ENCODE results near the gene STX3. TPM values are rescaled to one million over a fixed set of nuclear protein-coding genes. Genes with fewer than 3 reads are reported as not detected.
A peak's percentile ranks its signal among the peaks of the same experiment; 100 is the strongest.

Gene STX3
- total and polyA plus RNA-seq, 2 of the 13 experiments (the other 11 are each of a cell fraction or from before 2014, with no cell fraction given), result 16.5 to 24.0 TPM

GRCh38 chr11:59810189-59810910, 55.2 kb downstream of the STX3 start, which contains the start of gene MRPL16 (continued):
- TF ChIP-seq AKNA (CRISPR knock-in tag; IDR thresholded peaks at IDR 0.05; ENCODE audit: borderline replicate concordance), result no peak
- TF ChIP-seq ZNF749 (CRISPR knock-in tag; IDR thresholded peaks at IDR 0.05; ENCODE audit: borderline replicate concordance), result no peak
- no peak for TF ChIP-seq SIX1 (CRISPR knock-in tag; IDR thresholded peaks at IDR 0.05; ENCODE audit: borderline replicate concordance)
- TF ChIP-seq ZNF644 (CRISPR knock-in tag; IDR thresholded peaks at IDR 0.05; ENCODE audit: low read depth), result no peak
- TF ChIP-seq ZNF280D (CRISPR knock-in tag; IDR thresholded peaks at IDR 0.05), result no peak; the same call in 1 of the 2 replicates
- TF ChIP-seq PRPF4 (IDR thresholded peaks at IDR 0.05; ENCODE audit: low read depth, low read length, poor library complexity, severe bottlenecking), result no peak
- no peak for TF ChIP-seq NFE2L2 (IDR thresholded peaks at IDR 0.05; ENCODE audit: low read length)
- TF ChIP-seq GTF3A (CRISPR knock-in tag; conservative IDR thresholded peaks at IDR 0.05), result peak; percentile 38; the same call in 1 of the 2 replicates
- no peak for TF ChIP-seq ELK4 (CRISPR knock-in tag; IDR thresholded peaks at IDR 0.05; ENCODE audit: borderline replicate concordance)
- no peak for TF ChIP-seq GRHL1 (CRISPR knock-in tag; conservative IDR thresholded peaks at IDR 0.05)
- peak; percentile 33; the same call in 1 of the 2 replicates for TF ChIP-seq PAXIP1 (CRISPR knock-in tag; conservative IDR thresholded peaks at IDR 0.05)
- TF ChIP-seq ZNF256 (CRISPR knock-in tag; conservative IDR thresholded peaks at IDR 0.05), result no peak
- TF ChIP-seq ZNF33B (CRISPR knock-in tag; IDR thresholded peaks at IDR 0.05), result peak; percentile 47; the same call in 1 of the 2 replicates
